SK-N-SH (cell line): ENCODE measurements around the gene PSD. TPM values are rescaled to one million over a fixed set of nuclear protein-coding genes. Genes with fewer than 3 reads are reported as not detected.

Source experiments
- CTCF ChIA-PET: fragments of 300-600, 350-600 bp; formaldehyde crosslinking; extraction: SDS; loops from one replicate; lab custom pipeline; 2021; lab: Yijun Ruan, JAX
- POLR2A ChIA-PET: fragments of 350-600 bp; sonication (Branson Sonifier 250); formaldehyde crosslinking; extraction: SDS; loops from one replicate; lab custom pipeline; 2020; ENCODE audit warnings: antibody characterized with exemption, inconsistent platforms; lab: Yijun Ruan, JAX
- DNase-seq: peaks from one replicate; pipeline ENCODE4 v3.0.0; 2012
- H2AFZ ChIP-seq: fragments of 200-600 bp; sonication (generic); 2 replicates; pipeline ENCODE4 v1.8.1; 2016; ENCODE audit warnings: antibody characterized with exemption, mild to moderate bottlenecking, low read depth
- H3F3A ChIP-seq: fragments of 200-600 bp; sonication (generic); replicated peaks from 2 replicates; pipeline ENCODE3; 2016; ENCODE audit warnings: antibody characterized with exemption, mild to moderate bottlenecking; ENCODE audit not compliant: insufficient read depth
- H3K27ac ChIP-seq, 2 experiments: fragments of 200-500 bp in 1 of 2; fragments of 200-600 bp in 1 of 2; sonication (Bioruptor generic) in 1 of 2; sonication (generic), shearing (Covaris generic) in 1 of 2; 2 replicates each; pipeline versions ENCODE4 v1.5.1 to v1.6.1; 2014 to 2016; ENCODE audit warnings: low read depth in 2 of 2, inconsistent platforms in 1 of 2, low read length in 1 of 2, mild to moderate bottlenecking in 1 of 2, mixed read lengths in 1 of 2
- H3K27me3 ChIP-seq: fragments of 200-600 bp; sonication (generic), shearing (Covaris generic); 2 replicates; pipeline ENCODE4 v1.6.1; 2016; ENCODE audit warnings: mixed run types; ENCODE audit not compliant: insufficient read depth
- H3K36me3 ChIP-seq, 2 experiments: fragments of 200-500 bp in 1 of 2; fragments of 200-600 bp in 1 of 2; sonication (Bioruptor generic) in 1 of 2; sonication (generic) in 1 of 2; replicated peaks in 1 of 2; 2 replicates each; pipeline versions ENCODE3 to v1.5.1; 2014 to 2016; ENCODE audit warnings: low read length in 1 of 2, mild to moderate bottlenecking in 1 of 2; ENCODE audit not compliant: insufficient read depth in 2 of 2, control insufficient read depth in 1 of 2
- H3K4me1 ChIP-seq, 2 experiments: fragments of 200-500 bp in 1 of 2; fragments of 200-600 bp in 1 of 2; sonication (Bioruptor generic) in 1 of 2; sonication (generic), shearing (Covaris generic) in 1 of 2; 2 replicates each; pipeline versions ENCODE4 v1.5.1 to v1.6.1; 2014 to 2016; ENCODE audit warnings: low read depth in 1 of 2, low read length in 1 of 2, mixed run types in 1 of 2; ENCODE audit not compliant: insufficient read depth in 2 of 2, control insufficient read depth in 1 of 2
- H3K4me2 ChIP-seq: fragments of 200-600 bp; sonication (generic), shearing (Covaris generic); 2 replicates; pipeline ENCODE4 v1.6.1; 2017; ENCODE audit warnings: mixed run types
- H3K4me3 ChIP-seq, 2 experiments: fragments of 200-500 bp in 1 of 2; fragments of 200-600 bp in 1 of 2; sonication (Bioruptor generic) in 1 of 2; sonication (generic), shearing (Covaris generic) in 1 of 2; 2 replicates each; pipeline versions ENCODE4 v1.5.1 to v1.8.1; 2014 to 2016; ENCODE audit warnings: low read depth in 2 of 2, inconsistent platforms in 1 of 2, low read length in 1 of 2, mild to moderate bottlenecking in 1 of 2, mixed read lengths in 1 of 2, moderate library complexity in 1 of 2
- H3K79me2 ChIP-seq: fragments of 200-600 bp; sonication (generic); 2 replicates; pipeline ENCODE4 v1.8.1; 2017; ENCODE audit warnings: mild to moderate bottlenecking; ENCODE audit not compliant: insufficient read depth
- H3K9ac ChIP-seq: fragments of 200-600 bp; sonication (generic); 2 replicates; pipeline ENCODE4 v1.6.1; 2017; ENCODE audit warnings: mixed run types
- H3K9me2 ChIP-seq: fragments of 200-600 bp; sonication (generic); 2 replicates; pipeline ENCODE4 v1.6.1; 2017; ENCODE audit warnings: mixed run types
- H3K9me3 ChIP-seq: fragments of 200-600 bp; sonication (generic); 2 replicates; pipeline ENCODE4 v1.6.1; 2017; ENCODE audit warnings: mixed run types, mild to moderate bottlenecking, moderate library complexity
- H4K20me1 ChIP-seq: fragments of 200-600 bp; sonication (generic); 2 replicates; pipeline ENCODE4 v1.6.1; 2017; ENCODE audit warnings: mild to moderate bottlenecking, mixed run types; ENCODE audit not compliant: insufficient read depth
- CHD2 ChIP-seq: fragments of 150-350 bp; IDR thresholded peaks from 2 replicates; pipeline ENCODE4 v1.6.1; 2018; ENCODE audit warnings: low read length; ENCODE audit not compliant: partially characterized antibody
- ELF1 ChIP-seq: IDR thresholded peaks from 2 replicates; pipeline ENCODE4 v1.4.0; 2012
- FOXJ3 ChIP-seq: sonication (generic); formaldehyde crosslinking; IDR thresholded peaks from 2 replicates; pipeline ENCODE4 v1.5.1; 2020; ENCODE audit warnings: mild to moderate bottlenecking, missing genetic modification reagents
- GABPA ChIP-seq: IDR thresholded peaks from 2 replicates; pipeline ENCODE4 v1.4.0; 2012; ENCODE audit warnings: low read depth, mild to moderate bottlenecking
- GATA2 ChIP-seq: sonication (generic); formaldehyde crosslinking; IDR thresholded peaks from 2 replicates; pipeline ENCODE4 v1.5.0; 2020; ENCODE audit warnings: mild to moderate bottlenecking, missing genetic modification reagents
- IRF3 ChIP-seq: fragments of 150-350 bp; IDR thresholded peaks from 2 replicates; pipeline ENCODE4 v1.6.1; 2016; ENCODE audit warnings: mild to moderate bottlenecking, low read depth, low read length
- JUND ChIP-seq: IDR thresholded peaks from 2 replicates; pipeline ENCODE4 v1.4.0; 2012
- MEF2A ChIP-seq: IDR thresholded peaks from 2 replicates; pipeline ENCODE4 v1.4.0; 2012; ENCODE audit warnings: low read depth, borderline replicate concordance
- NRF1 ChIP-seq: IDR thresholded peaks from 2 replicates; pipeline ENCODE4 v1.6.1; 2012; ENCODE audit warnings: low read depth, mild to moderate bottlenecking, low read length
- RAD21 ChIP-seq: IDR thresholded peaks from 2 replicates; pipeline ENCODE4 v1.6.1; 2012; ENCODE audit warnings: mild to moderate bottlenecking, low read length
- REST ChIP-seq: IDR thresholded peaks from 2 replicates; pipeline ENCODE4 v1.6.1; 2012; ENCODE audit warnings: mild to moderate bottlenecking, low read depth, low read length, moderate library complexity
- RFX5 ChIP-seq: IDR thresholded peaks from 2 replicates; pipeline ENCODE4 v1.6.1; 2012; ENCODE audit warnings: mild to moderate bottlenecking, improper control_type of control experiment, low read length
- SIN3A ChIP-seq: IDR thresholded peaks from 2 replicates; pipeline ENCODE4 v1.6.1; 2012; ENCODE audit warnings: low read depth, mild to moderate bottlenecking, low read length, moderate library complexity, borderline replicate concordance
- SMC3 ChIP-seq: IDR thresholded peaks from 2 replicates; pipeline ENCODE4 v1.6.1; 2012; ENCODE audit warnings: low read depth, low read length, improper control_type of control experiment
- TCF12 ChIP-seq: IDR thresholded peaks from 2 replicates; pipeline ENCODE4 v1.4.0; 2012
- TEAD4 ChIP-seq: IDR thresholded peaks from 2 replicates; pipeline ENCODE4 v1.4.0; 2012; ENCODE audit warnings: mild to moderate bottlenecking, borderline replicate concordance; ENCODE audit not compliant: insufficient read depth
- YY1 ChIP-seq: IDR thresholded peaks from 2 replicates; pipeline ENCODE4 v1.4.0; 2012; ENCODE audit warnings: low read depth, mild to moderate bottlenecking
- WGBS: methylation state at CpG from one replicate; pipeline ENCODE4 v1.1.6; 2017; ENCODE audit warnings: low lambda C conversion rate; 5-methylcytosine and 5-hydroxymethylcytosine counted together
- polyA plus RNA-seq, 3 experiments: library from polyadenylated mRNA; depleted of rRNA; stranded (reverse); fragments of >200 nt; gene quantifications; 2 replicates each; pipeline ENCODE4 v1.2.3, GENCODE V29; 2012

Gene PSD
- polyA plus RNA-seq, 1 of the 3 experiments (the other 2 are of a cell fraction), result 0.97 TPM

GRCh38 chr10:102416283-102416682, 2.3 kb downstream of the PSD start:
- ChIA-PET CTCF (interaction anchor here (1.3 to 18.3 kb wide), 2 partner anchors 16 to 247 kb away, joined by 3 to 359 read pairs; partner anchors contain the start of gene NFKB2), POLR2A (no interaction called here)
- Histone ChIP-seq H3K27me3 (no peaks in the 10 kb centered on the region), H3F3A (peaks cover 12% of the 10 kb centered on the region), H4K20me1 (no peaks in the 10 kb centered on the region), H3K4me3 (no peak overlapping the region), H3K79me2 (no peaks in the 10 kb centered on the region), H3K4me1 (peaks cover 0 to 28% of the 10 kb centered on the region in 2 experiments; a peak in 2 of 4 replicates), H3K27ac (no peak overlapping the region), H2AFZ (no peak overlapping the region), H3K4me2 (no peak overlapping the region), H3K36me3 (no peaks in the 10 kb centered on the region), H3K9me3 (no peaks in the 10 kb centered on the region), H3K9ac (no peak overlapping the region), H3K9me2 (no peaks in the 10 kb centered on the region)
- TF ChIP-seq CHD2 (no peak), JUND (no peak), REST (no peak), ELF1 (no peak), MEF2A (no peak), RFX5 (no peak), TEAD4 (no peak), IRF3 (no peak), YY1 (no peak), SMC3 (no peak), NRF1 (no peak), GATA2 (no peak), RAD21 (no peak), FOXJ3 (CRISPR knock-in tag) (no peak), SIN3A (no peak), TCF12 (no peak)
- DNase-seq, result no peak
- WGBS, result 60% methylated on average over 1 of the region's 9 CpGs

- Histone ChIP-seq H3K4me3 (no peak overlapping the region), H3K4me2 (no peak overlapping the region), H2AFZ (no peak overlapping the region), H3K36me3 (no peaks in the 10 kb centered on the region), H3F3A (peaks cover under 1% of the 10 kb centered on the region), H4K20me1 (no peaks in the 10 kb centered on the region), H3K9me3 (no peaks in the 10 kb centered on the region), H3K27ac (no peak overlapping the region), H3K79me2 (no peaks in the 10 kb centered on the region), H3K9me2 (no peaks in the 10 kb centered on the region), H3K4me1 (peaks cover 0 to 27% of the 10 kb centered on the region in 2 experiments; a peak in 2 of 4 replicates), H3K27me3 (no peaks in the 10 kb centered on the region), H3K9ac (no peak overlapping the region)
- CTCF ChIA-PET, result interaction anchor here (0.7 to 18.3 kb wide), 4 partner anchors 9 to 246 kb away, joined by 3 to 359 read pairs (median 3); partner anchors contain the start of gene NFKB2
- POLR2A ChIA-PET, result no interaction called here
- WGBS, result 64% methylated on average over 14 of the region's 20 CpGs
- no peak for DNase-seq
- no peak for TF ChIP-seq GABPA
- TF ChIP-seq TCF12, result no peak
Measured at GRCh38 chr10:102414749-102415148, 3.8 kb downstream of the PSD start.
